HG03039 (cell line): ENCODE data around the gene MCTP2.

Source experiments
- ATAC-seq: cut with Tn5 transposase; IDR thresholded peaks from one replicate; pipeline ENCODE4 v1.9.1; 2021; ENCODE audit warnings: mild to moderate bottlenecking, moderate library complexity; ENCODE audit not compliant: unreplicated experiment

The MCTP2 gene

GRCh38 chr15:94336817-94337467 is 105.6 kb downstream of the MCTP2 start:
- ATAC-seq = no peak

GRCh38 chr15:94338243-94338846 is 107.0 kb downstream of the MCTP2 start:
- no peak for ATAC-seq

GRCh38 chr15:94346282-94346681 is 114.9 kb downstream of the MCTP2 start:
- ATAC-seq = no peak

GRCh38 chr15:94348084-94348483 is 116.7 kb downstream of the MCTP2 start:
- no peak for ATAC-seq

GRCh38 chr15:94351031-94351535 is 119.7 kb downstream of the MCTP2 start:
- no peak for ATAC-seq

GRCh38 chr15:94352636-94353487 is 121.5 kb downstream of the MCTP2 start:
- no peak for ATAC-seq

GRCh38 chr15:94353488-94353820 is 122.1 kb downstream of the MCTP2 start:
- ATAC-seq = no peak

GRCh38 chr15:94354655-94355054 is 123.3 kb downstream of the MCTP2 start:
- no peak for ATAC-seq

GRCh38 chr15:94359716-94360115 is 128.4 kb downstream of the MCTP2 start:
- no peak for ATAC-seq

GRCh38 chr15:94360251-94360685 is 128.9 kb downstream of the MCTP2 start:
- ATAC-seq = no peak

- ATAC-seq = no peak
Measured at GRCh38 chr15:94362385-94363092, 131.2 kb downstream of the MCTP2 start.

GRCh38 chr15:94363382-94363781 is 132.0 kb downstream of the MCTP2 start:
- ATAC-seq = no peak

- no peak for ATAC-seq
Measured at GRCh38 chr15:94366781-94367180, 135.4 kb downstream of the MCTP2 start.

- no peak for ATAC-seq
Measured at GRCh38 chr15:94367726-94368535, 136.6 kb downstream of the MCTP2 start.

- no peak for ATAC-seq
Measured at GRCh38 chr15:94370206-94370935, 139.0 kb downstream of the MCTP2 start.

GRCh38 chr15:94370936-94371285 is 139.6 kb downstream of the MCTP2 start:
- ATAC-seq = no peak

- ATAC-seq = no peak
Measured at GRCh38 chr15:94372821-94373220, 141.5 kb downstream of the MCTP2 start.

- ATAC-seq = no peak
Measured at GRCh38 chr15:94375997-94376396, 144.6 kb downstream of the MCTP2 start.

- no peak for ATAC-seq
Measured at GRCh38 chr15:94379986-94380385, 148.6 kb downstream of the MCTP2 start.

- ATAC-seq = no peak
Measured at GRCh38 chr15:94380798-94381197, 149.4 kb downstream of the MCTP2 start.
